HG02763 (cell line): ENCODE measurements around the gene APOA1.

Experiments
- ATAC-seq: cut with Tn5 transposase; IDR thresholded peaks from one replicate; pipeline ENCODE4 v1.9.1; 2021; ENCODE audit warnings: mild to moderate bottlenecking, moderate library complexity; ENCODE audit not compliant: unreplicated experiment

APOA1 gene

DNA sequence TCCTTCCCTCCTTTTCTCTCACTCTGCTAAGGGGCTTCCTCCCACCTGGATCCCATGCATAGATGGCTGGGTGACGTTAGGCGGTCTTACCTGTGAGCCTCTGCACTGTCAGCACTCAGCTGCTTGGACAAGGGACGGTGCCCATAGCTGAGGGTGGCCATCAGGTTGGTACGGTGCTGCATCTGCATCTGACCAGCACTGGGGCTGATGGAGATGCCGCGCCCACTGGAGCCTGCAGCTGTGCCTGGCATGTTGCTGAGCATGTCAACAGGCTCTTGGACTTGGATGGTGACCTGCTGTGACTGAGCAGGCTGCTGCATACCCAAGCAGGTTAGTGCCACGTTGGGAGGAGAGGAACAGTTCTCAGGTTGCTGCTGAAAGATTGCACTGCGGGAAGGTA lies 21.8 kb upstream of the APOA1 start:
- ATAC-seq = no peak

DNA sequence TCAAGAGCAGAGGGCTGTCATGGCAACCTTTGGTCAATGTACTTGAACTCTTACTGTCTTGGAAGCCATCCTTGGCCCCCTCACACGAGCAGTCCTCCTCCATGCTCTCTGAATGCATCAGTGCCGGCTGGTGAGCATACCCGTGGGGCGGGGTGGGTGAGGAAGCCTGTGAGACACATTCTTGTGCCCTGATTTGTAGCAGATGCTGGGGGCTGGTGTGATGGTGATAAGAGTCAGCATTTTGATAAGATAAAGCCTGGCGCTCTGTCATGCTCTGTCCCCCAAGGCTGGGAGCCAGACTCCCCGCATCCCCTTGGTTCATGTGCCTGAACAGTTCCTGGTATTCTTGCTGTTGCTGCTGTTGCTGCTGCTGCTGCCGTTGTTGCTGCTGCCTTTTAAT lies 20.5 kb upstream of the APOA1 start:
- no peak for ATAC-seq

DNA sequence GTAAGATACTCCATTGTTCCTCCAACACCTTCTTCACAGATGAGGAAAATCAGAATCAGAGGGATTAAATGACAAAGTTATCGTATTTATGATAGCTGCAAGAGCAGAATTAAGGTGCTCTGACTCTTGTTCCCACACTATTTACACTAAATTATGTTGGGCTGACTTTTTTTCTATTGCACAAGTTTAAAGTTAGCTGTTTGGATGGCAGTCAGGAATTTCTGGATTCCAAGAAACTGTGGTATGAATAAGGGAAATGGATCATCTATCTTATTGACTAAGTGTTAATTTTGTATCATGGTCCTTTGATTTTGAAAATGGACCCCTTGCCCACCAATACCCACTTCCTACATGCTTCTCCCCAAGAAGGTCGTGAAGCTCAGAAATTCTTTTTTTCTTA lies 19.9 kb upstream of the APOA1 start:
- ATAC-seq = no peak

GRCh38 chr11:116856423-116856822 lies 19.0 kb upstream of the APOA1 start:
- no peak for ATAC-seq

- no peak for ATAC-seq
Measured at GRCh38 chr11:116855413-116855812, 18.0 kb upstream of the APOA1 start.

DNA sequence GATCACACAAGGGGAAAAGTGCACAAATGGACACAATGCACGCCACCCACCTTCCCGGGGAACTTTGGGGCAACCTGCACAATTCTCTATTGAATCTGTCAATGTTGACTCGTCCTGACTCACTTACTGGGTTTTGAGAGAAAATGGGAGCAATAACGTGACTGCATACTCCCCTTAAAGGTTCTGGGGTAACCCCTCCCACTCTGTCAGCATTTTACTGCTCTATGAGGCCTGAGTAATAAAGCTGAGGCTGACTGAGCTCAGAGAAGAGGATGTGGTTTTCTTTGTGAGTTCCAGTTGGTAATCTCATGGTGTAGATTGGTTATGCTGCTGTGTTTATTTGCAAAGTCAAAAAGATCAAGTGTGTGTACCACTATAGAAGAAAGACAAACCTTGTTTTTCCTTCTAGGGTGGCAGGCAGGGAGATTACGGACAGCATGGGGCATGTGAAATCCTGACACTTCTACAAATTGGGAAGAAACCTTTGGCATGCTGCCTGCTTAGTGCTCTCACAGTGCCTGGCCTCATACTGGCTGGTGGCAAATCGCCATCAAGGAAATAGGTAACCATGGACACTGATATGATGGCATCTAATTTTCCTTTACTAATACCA lies 16.1 kb upstream of the APOA1 start:
- peak; percentile 87 for ATAC-seq

- ATAC-seq = no peak
Measured at GRCh38 chr11:116852261-116853031, 15.0 kb upstream of the APOA1 start.

DNA sequence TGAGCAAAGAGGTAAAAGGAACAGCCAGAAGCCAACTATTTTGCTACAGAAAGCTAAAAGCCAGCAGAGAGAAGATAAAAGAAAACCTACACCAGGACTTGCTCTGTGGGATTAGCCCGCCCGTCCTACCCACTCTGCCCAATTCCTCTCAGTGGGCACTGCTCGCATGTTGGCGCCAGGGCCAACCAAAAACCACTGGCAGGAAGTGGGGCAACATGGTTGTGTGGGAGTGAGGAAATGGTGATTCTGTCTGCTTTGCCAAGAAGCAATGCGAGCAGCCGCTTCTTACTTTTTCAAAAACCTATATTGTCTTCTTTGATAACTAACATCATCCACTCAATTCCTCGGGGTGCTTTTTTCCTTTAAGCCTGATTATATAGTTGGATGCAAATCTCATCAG lies 14.2 kb upstream of the APOA1 start:
- no peak for ATAC-seq

DNA sequence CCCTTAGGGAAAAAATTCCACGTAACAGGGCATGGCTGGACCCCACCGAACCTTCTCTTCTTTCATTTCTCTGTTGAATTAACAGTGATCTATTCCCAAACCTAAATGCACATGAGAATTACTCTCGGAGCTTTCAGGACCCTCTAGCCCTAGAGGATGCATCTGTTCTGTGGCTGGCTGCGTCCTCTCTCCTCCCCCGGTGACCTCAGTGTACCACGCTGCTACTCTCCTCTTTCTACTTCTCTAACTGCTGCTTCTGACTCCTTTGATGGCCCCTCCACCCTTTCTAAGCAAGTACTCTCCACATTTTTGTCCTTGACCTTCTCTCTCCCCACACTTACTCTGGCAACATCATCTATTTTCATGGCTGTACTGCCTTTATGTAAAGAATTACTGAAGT lies 12.1 kb upstream of the APOA1 start:
- ATAC-seq = no peak

GRCh38 chr11:116849060-116849459 lies 11.6 kb upstream of the APOA1 start:
- ATAC-seq = no peak

DNA sequence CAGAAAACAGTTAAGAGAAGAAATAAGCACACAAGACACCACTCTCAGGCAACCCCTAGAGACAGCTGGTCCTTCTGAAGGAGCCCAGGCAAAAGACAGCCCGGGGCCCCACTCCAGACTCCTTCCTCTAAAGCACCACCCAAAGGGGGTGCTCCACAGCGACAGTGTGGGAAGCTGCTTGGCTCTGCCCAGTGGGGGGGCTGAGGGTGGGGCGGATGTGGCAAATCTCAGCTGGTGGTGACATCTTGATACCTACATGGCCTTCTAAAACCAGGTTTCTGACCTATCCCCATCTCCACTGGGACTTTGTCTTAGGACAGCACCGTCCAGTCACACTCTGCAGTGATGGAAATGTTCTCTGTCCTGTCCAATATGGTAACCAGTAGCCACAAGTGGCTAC lies 10.2 kb upstream of the APOA1 start:
- no peak for ATAC-seq

- no peak for ATAC-seq
Measured at GRCh38 chr11:116844722-116845121, 7.3 kb upstream of the APOA1 start.

GRCh38 chr11:116843661-116844060 lies 6.2 kb upstream of the APOA1 start:
- ATAC-seq = no peak

DNA sequence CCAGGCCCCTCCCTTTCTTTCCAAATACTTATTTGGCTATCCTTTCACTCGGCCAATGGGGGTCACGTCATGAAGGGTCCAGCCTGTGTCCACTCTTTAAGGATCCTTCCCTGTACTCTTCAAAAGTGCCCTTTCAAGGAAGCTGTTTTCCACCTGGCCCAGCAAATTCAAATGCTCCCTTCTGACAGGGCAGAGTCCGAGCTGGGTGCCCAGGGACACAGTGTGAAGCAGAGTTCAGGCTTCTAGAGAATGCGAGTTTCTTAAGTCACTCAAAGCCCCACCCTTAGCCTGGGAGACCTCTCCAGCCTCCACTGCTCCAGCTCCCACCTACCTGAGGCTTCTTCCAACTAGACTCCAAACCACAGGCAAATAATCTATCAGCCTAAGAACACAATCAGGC lies 5.5 kb upstream of the APOA1 start:
- no peak for ATAC-seq

GRCh38 chr11:116842117-116842516 lies 4.7 kb upstream of the APOA1 start:
- no peak for ATAC-seq

GRCh38 chr11:116840746-116841296 lies 3.4 kb upstream of the APOA1 start:
- no peak for ATAC-seq

DNA sequence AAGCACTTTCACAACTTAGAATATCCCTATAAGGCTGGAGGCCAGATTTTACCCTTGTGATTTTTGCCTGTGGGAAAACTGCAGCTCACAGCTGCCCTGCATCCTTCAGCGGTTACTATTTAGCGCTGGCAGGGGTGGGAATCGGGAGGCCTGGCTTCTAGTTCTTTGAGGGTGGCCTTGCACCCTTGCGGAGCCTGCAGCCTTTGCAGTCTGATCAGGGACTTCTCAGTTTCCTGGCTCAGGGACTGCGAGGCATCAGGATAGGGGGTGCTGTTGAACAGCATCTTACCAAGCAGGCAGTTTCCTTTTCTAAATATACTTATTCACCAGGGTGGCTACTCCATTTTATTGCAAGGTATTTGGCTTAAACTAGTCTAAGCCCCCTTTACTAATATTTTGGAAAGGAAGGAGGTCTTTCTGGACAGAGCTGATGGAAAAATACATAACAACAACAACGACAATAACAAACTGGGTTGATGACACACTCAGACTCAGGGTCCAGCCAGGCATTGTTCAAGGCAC lies 2.9 kb upstream of the APOA1 start:
- ATAC-seq = no peak

DNA sequence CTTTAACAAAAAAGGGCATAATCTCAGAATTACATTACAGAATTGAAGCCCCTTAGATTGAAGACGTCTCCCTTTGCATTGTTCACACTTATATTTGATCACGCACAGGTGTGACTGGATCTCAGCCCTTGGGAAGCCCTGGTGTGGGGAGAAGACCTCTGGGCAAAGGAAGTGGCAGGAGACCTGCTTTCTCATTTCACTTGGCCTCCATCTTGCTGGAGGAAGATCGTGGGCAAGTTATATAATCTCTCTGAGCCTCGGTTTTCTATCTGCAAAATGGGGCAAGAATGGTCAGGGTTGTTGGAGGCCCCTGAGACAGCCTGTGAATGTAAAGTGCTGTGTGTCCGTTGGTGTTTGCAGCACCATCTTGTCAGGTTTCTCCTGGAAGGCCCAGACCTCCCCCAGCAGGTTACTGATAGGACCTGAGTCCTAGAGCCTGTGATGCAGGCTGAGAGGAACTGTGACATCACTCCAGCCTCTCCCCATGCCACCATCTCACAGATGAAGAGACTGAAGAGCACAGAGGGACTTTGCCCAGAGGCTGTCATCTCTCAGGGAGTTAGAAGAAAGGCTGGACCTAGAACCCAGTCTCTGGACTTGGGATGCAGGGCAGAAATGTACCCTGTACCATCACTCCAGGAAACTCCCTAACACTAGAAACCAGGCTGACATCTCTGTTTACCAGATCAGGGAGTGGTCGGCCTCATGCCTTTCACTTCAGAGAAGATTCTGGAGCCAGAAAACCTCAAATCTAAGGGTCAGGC lies 1.1 kb upstream of the APOA1 start:
- no peak for ATAC-seq

DNA sequence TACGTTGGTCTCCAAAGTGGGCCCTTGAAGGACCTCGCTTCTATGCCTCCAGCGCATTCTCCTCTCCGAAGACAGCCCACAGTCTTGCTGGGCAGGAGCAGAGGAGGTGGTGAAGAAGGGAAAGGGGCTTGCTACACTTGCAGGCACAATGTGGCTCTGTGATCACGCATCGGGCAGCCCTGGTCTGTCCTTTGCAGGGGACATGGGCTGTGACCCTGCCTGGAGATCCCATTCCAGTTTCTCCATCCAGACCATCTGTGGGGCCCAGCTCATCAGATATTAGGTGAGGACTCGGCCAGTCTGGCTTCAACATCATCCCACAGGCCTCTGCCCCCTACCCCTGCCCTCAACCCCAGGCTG lies 810 bp downstream of the APOA1 start:
- ATAC-seq = no peak

DNA sequence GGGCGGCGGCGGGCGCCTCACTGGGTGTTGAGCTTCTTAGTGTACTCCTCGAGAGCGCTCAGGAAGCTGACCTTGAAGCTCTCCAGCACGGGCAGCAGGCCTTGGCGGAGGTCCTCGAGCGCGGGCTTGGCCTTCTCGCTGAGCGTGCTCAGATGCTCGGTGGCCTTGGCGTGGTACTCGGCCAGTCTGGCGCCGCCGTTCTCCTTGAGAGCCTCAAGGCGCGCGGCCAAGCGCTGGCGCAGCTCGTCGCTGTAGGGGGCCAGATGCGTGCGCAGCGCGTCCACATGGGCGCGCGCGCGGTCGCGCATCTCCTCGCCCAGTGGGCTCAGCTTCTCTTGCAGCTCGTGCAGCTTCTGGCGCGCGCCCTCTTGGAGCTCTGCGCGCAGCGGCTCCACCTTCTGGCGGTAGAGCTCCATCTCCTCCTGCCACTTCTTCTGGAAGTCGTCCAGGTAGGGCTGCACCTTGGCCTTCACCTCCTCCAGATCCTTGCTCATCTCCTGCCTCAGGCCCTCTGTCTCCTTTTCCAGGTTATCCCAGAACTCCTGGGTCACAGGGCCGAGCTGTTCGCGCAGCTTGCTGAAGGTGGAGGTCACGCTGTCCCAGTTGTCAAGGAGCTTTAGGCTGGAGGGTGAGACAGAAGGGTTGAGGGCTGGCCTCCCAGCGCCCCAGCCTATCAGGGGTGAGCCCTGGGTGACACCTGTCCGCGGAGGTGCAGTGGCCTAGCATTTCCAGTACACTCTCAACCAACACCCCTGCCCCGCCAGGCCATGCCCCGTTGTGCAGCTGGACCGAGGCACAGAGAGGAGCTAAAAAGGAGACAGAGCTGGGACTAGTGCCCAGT lies 1.4 kb downstream of the APOA1 start:
- peak; percentile 60 for ATAC-seq
